H1 (cell line): ENCODE data around the gene CRYGD. TPM values are rescaled to one million over a fixed set of nuclear protein-coding genes. Genes with fewer than 3 reads are reported as not detected.

Source experiments
- HDAC6 ChIP-seq: IDR thresholded peaks from one replicate; pipeline ENCODE4 v1.7.1; 2012; ENCODE audit warnings: low read depth, mild to moderate bottlenecking, inconsistent platforms, low read length, moderate library complexity
- KDM4A ChIP-seq: IDR thresholded peaks from one replicate; pipeline ENCODE4 v1.7.1; 2012; ENCODE audit warnings: low read depth, mild to moderate bottlenecking, moderate library complexity, low read length, inconsistent platforms; ENCODE audit not compliant: severe bottlenecking
- POU5F1 ChIP-seq: IDR thresholded peaks from 2 replicates; pipeline ENCODE4 v1.6.1; 2011; ENCODE audit warnings: low read depth, mild to moderate bottlenecking, low read length, moderate library complexity
- TAF1 ChIP-seq: IDR thresholded peaks from 2 replicates; pipeline ENCODE4 v1.6.1; 2011; ENCODE audit warnings: mild to moderate bottlenecking, low read depth, low read length
- polyA plus RNA-seq, 7 experiments: library from polyadenylated mRNA; depleted of rRNA in 3 of 7; stranded (reverse) in 5 of 7; unstranded in 2 of 7; fragments of >200 nt in 5 of 7; fragments of 200-250 nt in 2 of 7; gene quantifications; 1 replicate in 5 of 7; 2 replicates in 1 of 7; 4 replicates in 1 of 7; pipeline versions ENCODE4 v1.2.1 to v1.2.3, GENCODE V29; 2011 to 2013; ENCODE audit warnings: missing spikeins in 2 of 7, mixed read lengths in 2 of 7
- total RNA-seq: library from RNA; stranded (reverse); fragmentation: NEBNext Ultra II Directional; extraction: Animal tissue kit (Norgen Biotek cat#: 25700); gene quantifications from 2 replicates; pipeline ENCODE4 v1.2.1, GENCODE V29; 2021
- TF ChIP-seq, protein P1 (sequence below): fragments of 300-600 bp; sonication (generic); IDR thresholded peaks from 2 replicates; pipeline ENCODE4 v1.7.1; 2012; ENCODE audit warnings: low read length, moderate library complexity, mild to moderate bottlenecking, inconsistent platforms; ENCODE audit not compliant: insufficient replicate concordance
- TF ChIP-seq, protein P2 (sequence below): IDR thresholded peaks from 2 replicates; pipeline ENCODE4 v1.6.1; 2011; ENCODE audit warnings: low read length, improper control_type of control experiment
- TF ChIP-seq, protein P3 (sequence below): IDR thresholded peaks from 2 replicates; pipeline ENCODE4 v1.6.1; 2012; ENCODE audit warnings: inconsistent platforms

Gene CRYGD
- total and polyA plus RNA-seq, 2 of the 8 experiments (the other 6 are each of a cell fraction or from before 2014, with no cell fraction given), result 2.9 to 7.1 TPM

DNA sequence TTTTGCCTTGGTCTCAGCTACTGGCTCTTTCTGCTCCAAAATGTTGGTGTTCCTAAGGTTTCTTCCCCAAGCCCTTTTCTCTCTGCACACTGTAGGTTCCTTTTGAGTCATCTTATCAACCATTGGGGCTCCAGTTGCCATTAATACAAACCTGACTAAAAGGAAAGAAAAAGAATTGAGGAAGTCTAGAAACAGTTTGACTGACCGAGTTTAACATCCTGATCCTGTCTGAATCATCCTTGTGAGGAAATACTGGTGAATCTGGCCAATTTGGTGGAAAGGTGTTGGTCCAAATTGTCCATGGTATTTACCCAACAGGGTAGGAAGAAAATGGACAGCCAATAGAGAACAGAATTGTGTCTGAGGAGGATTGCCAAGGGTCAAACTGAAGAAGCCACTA is 38.3 kb downstream of the CRYGD start (continued):
- TF ChIP-seq, protein P1, sequence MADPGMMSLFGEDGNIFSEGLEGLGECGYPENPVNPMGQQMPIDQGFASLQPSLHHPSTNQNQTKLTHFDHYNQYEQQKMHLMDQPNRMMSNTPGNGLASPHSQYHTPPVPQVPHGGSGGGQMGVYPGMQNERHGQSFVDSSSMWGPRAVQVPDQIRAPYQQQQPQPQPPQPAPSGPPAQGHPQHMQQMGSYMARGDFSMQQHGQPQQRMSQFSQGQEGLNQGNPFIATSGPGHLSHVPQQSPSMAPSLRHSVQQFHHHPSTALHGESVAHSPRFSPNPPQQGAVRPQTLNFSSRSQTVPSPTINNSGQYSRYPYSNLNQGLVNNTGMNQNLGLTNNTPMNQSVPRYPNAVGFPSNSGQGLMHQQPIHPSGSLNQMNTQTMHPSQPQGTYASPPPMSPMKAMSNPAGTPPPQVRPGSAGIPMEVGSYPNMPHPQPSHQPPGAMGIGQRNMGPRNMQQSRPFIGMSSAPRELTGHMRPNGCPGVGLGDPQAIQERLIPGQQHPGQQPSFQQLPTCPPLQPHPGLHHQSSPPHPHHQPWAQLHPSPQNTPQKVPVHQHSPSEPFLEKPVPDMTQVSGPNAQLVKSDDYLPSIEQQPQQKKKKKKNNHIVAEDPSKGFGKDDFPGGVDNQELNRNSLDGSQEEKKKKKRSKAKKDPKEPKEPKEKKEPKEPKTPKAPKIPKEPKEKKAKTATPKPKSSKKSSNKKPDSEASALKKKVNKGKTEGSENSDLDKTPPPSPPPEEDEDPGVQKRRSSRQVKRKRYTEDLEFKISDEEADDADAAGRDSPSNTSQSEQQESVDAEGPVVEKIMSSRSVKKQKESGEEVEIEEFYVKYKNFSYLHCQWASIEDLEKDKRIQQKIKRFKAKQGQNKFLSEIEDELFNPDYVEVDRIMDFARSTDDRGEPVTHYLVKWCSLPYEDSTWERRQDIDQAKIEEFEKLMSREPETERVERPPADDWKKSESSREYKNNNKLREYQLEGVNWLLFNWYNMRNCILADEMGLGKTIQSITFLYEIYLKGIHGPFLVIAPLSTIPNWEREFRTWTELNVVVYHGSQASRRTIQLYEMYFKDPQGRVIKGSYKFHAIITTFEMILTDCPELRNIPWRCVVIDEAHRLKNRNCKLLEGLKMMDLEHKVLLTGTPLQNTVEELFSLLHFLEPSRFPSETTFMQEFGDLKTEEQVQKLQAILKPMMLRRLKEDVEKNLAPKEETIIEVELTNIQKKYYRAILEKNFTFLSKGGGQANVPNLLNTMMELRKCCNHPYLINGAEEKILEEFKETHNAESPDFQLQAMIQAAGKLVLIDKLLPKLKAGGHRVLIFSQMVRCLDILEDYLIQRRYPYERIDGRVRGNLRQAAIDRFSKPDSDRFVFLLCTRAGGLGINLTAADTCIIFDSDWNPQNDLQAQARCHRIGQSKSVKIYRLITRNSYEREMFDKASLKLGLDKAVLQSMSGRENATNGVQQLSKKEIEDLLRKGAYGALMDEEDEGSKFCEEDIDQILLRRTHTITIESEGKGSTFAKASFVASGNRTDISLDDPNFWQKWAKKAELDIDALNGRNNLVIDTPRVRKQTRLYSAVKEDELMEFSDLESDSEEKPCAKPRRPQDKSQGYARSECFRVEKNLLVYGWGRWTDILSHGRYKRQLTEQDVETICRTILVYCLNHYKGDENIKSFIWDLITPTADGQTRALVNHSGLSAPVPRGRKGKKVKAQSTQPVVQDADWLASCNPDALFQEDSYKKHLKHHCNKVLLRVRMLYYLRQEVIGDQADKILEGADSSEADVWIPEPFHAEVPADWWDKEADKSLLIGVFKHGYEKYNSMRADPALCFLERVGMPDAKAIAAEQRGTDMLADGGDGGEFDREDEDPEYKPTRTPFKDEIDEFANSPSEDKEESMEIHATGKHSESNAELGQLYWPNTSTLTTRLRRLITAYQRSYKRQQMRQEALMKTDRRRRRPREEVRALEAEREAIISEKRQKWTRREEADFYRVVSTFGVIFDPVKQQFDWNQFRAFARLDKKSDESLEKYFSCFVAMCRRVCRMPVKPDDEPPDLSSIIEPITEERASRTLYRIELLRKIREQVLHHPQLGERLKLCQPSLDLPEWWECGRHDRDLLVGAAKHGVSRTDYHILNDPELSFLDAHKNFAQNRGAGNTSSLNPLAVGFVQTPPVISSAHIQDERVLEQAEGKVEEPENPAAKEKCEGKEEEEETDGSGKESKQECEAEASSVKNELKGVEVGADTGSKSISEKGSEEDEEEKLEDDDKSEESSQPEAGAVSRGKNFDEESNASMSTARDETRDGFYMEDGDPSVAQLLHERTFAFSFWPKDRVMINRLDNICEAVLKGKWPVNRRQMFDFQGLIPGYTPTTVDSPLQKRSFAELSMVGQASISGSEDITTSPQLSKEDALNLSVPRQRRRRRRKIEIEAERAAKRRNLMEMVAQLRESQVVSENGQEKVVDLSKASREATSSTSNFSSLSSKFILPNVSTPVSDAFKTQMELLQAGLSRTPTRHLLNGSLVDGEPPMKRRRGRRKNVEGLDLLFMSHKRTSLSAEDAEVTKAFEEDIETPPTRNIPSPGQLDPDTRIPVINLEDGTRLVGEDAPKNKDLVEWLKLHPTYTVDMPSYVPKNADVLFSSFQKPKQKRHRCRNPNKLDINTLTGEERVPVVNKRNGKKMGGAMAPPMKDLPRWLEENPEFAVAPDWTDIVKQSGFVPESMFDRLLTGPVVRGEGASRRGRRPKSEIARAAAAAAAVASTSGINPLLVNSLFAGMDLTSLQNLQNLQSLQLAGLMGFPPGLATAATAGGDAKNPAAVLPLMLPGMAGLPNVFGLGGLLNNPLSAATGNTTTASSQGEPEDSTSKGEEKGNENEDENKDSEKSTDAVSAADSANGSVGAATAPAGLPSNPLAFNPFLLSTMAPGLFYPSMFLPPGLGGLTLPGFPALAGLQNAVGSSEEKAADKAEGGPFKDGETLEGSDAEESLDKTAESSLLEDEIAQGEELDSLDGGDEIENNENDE, result no peak
- TF ChIP-seq KDM4A (no peak), POU5F1 (no peak), TAF1 (no peak), HDAC6 (no peak)
- TF ChIP-seq, protein P2, sequence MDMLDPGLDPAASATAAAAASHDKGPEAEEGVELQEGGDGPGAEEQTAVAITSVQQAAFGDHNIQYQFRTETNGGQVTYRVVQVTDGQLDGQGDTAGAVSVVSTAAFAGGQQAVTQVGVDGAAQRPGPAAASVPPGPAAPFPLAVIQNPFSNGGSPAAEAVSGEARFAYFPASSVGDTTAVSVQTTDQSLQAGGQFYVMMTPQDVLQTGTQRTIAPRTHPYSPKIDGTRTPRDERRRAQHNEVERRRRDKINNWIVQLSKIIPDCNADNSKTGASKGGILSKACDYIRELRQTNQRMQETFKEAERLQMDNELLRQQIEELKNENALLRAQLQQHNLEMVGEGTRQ, result no peak
- TF ChIP-seq, protein P3, sequence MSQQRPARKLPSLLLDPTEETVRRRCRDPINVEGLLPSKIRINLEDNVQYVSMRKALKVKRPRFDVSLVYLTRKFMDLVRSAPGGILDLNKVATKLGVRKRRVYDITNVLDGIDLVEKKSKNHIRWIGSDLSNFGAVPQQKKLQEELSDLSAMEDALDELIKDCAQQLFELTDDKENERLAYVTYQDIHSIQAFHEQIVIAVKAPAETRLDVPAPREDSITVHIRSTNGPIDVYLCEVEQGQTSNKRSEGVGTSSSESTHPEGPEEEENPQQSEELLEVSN, result no peak
